ENCODE results near the gene RIOK2. TPM values are rescaled to one million over a fixed set of nuclear protein-coding genes. Genes with fewer than 3 reads are reported as not detected.
A peak's percentile ranks its signal among the peaks of the same experiment; 100 is the strongest.

RIOK2 gene
- polyA plus RNA-seq (2013, experiment 1 of 4) = 32.6 TPM
- polyA plus RNA-seq (2013, experiment 2 of 4) = 31.5 TPM
- polyA plus RNA-seq (2013, experiment 3 of 4) = 22.8 TPM
- 23.3 TPM for polyA plus RNA-seq (2013, experiment 4 of 4)

GRCh38 chr5:97183100-97183929 lies at the start of gene RIOK2:
Gene RIOK2 (minus strand): TSS chr5:97183247. CDS start chr5:97183191, 56 bp downstream.
- H3K27me3 ChIP-seq (ENCODE audit: control insufficient read depth, insufficient read depth, low read length, poor library complexity, severe bottlenecking) = no peaks in the 10 kb centered on the region
- peaks cover 16% of the 10 kb centered on the region for H3K36me3 ChIP-seq (ENCODE audit: control insufficient read depth, insufficient read depth, low read length)

GRCh38 chr5:97231025-97231636 lies 48.1 kb upstream of the RIOK2 start:
- WGBS, 2 experiments = 7 to 17% methylated on average over 3 of the region's 4 CpGs
- no peaks in the 10 kb centered on the region for H3K27me3 ChIP-seq (ENCODE audit: control insufficient read depth, insufficient read depth, low read length, poor library complexity, severe bottlenecking)
- H3K9me3 ChIP-seq (ENCODE audit: control insufficient read depth, low read length) = no peaks in the 10 kb centered on the region
- no peaks in the 10 kb centered on the region for H3K36me3 ChIP-seq (ENCODE audit: control insufficient read depth, insufficient read depth, low read length)
- H3K4me3 ChIP-seq (ENCODE audit: insufficient read depth, low read depth, low read length) = no peak overlapping the region
- no peak overlapping the region for H3K27ac ChIP-seq (ENCODE audit: insufficient read depth, low read depth, low read length, poor library complexity, severe bottlenecking)
- no peaks in the 10 kb centered on the region for H3K4me1 ChIP-seq (ENCODE audit: control insufficient read depth, insufficient read depth, low read length)

More at GRCh38 chr5:97183100-97183929, at the start of gene RIOK2:
- peaks cover 7% of the 10 kb centered on the region for H3K4me1 ChIP-seq (ENCODE audit: control insufficient read depth, insufficient read depth, low read length)
- H3K9me3 ChIP-seq (ENCODE audit: control insufficient read depth, low read length) = no peaks in the 10 kb centered on the region
- peak within 1 kb of the TSS; percentile 85 for H3K4me3 ChIP-seq (ENCODE audit: insufficient read depth, low read depth, low read length)
- peak within 1 kb of the TSS; percentile 92 for H3K27ac ChIP-seq (ENCODE audit: insufficient read depth, low read depth, low read length, poor library complexity, severe bottlenecking)
- 0 to 1% methylated on average over 42 to 44 of the region's 44 CpGs for WGBS, 2 experiments

- Histone ChIP-seq H3K9me3 (ENCODE audit: control insufficient read depth, low read length) (no peaks in the 10 kb centered on the region), H3K4me3 (ENCODE audit: insufficient read depth, low read depth, low read length) (no peak overlapping the region), H3K4me1 (ENCODE audit: control insufficient read depth, insufficient read depth, low read length) (no peaks in the 10 kb centered on the region), H3K27me3 (ENCODE audit: control insufficient read depth, insufficient read depth, low read length, poor library complexity, severe bottlenecking) (no peaks in the 10 kb centered on the region), H3K36me3 (ENCODE audit: control insufficient read depth, insufficient read depth, low read length) (no peaks in the 10 kb centered on the region), H3K27ac (ENCODE audit: insufficient read depth, low read depth, low read length, poor library complexity, severe bottlenecking) (no peak overlapping the region)
- 91 to 94% methylated on average over 6 of the region's 6 CpGs for whole genome bisulfite sequencing, 2 experiments
Observed at GRCh38 chr5:97229688-97230285, 46.7 kb upstream of the RIOK2 start.

GRCh38 chr5:97229196-97229595 lies 46.1 kb upstream of the RIOK2 start:
- Histone ChIP-seq H3K27ac (ENCODE audit: insufficient read depth, low read depth, low read length, poor library complexity, severe bottlenecking) (no peak overlapping the region), H3K4me1 (ENCODE audit: control insufficient read depth, insufficient read depth, low read length) (no peaks in the 10 kb centered on the region), H3K27me3 (ENCODE audit: control insufficient read depth, insufficient read depth, low read length, poor library complexity, severe bottlenecking) (no peaks in the 10 kb centered on the region), H3K4me3 (ENCODE audit: insufficient read depth, low read depth, low read length) (no peak overlapping the region), H3K36me3 (ENCODE audit: control insufficient read depth, insufficient read depth, low read length) (no peaks in the 10 kb centered on the region), H3K9me3 (ENCODE audit: control insufficient read depth, low read length) (no peaks in the 10 kb centered on the region)
- WGBS, 2 experiments = 93 to 96% methylated on average over 2 of the region's 2 CpGs

- H3K4me3 ChIP-seq (ENCODE audit: insufficient read depth, low read depth, low read length) = no peak overlapping the region
- H3K27ac ChIP-seq (ENCODE audit: insufficient read depth, low read depth, low read length, poor library complexity, severe bottlenecking) = no peak overlapping the region
- no peaks in the 10 kb centered on the region for H3K27me3 ChIP-seq (ENCODE audit: control insufficient read depth, insufficient read depth, low read length, poor library complexity, severe bottlenecking)
- H3K36me3 ChIP-seq (ENCODE audit: control insufficient read depth, insufficient read depth, low read length) = no peaks in the 10 kb centered on the region
- no peaks in the 10 kb centered on the region for H3K4me1 ChIP-seq (ENCODE audit: control insufficient read depth, insufficient read depth, low read length)
- H3K9me3 ChIP-seq (ENCODE audit: control insufficient read depth, low read length) = no peaks in the 10 kb centered on the region
Observed at GRCh38 chr5:97225222-97225621, 42.2 kb upstream of the RIOK2 start.

GRCh38 chr5:97224112-97224750 lies 41.2 kb upstream of the RIOK2 start:
- no peaks in the 10 kb centered on the region for H3K9me3 ChIP-seq (ENCODE audit: control insufficient read depth, low read length)
- H3K27me3 ChIP-seq (ENCODE audit: control insufficient read depth, insufficient read depth, low read length, poor library complexity, severe bottlenecking) = no peaks in the 10 kb centered on the region
- no CpG with 5 or more reads among the region's 1 CpG for WGBS, 2 experiments
- no peak overlapping the region for H3K4me3 ChIP-seq (ENCODE audit: insufficient read depth, low read depth, low read length)
- no peaks in the 10 kb centered on the region for H3K36me3 ChIP-seq (ENCODE audit: control insufficient read depth, insufficient read depth, low read length)
- H3K27ac ChIP-seq (ENCODE audit: insufficient read depth, low read depth, low read length, poor library complexity, severe bottlenecking) = no peak overlapping the region
- no peaks in the 10 kb centered on the region for H3K4me1 ChIP-seq (ENCODE audit: control insufficient read depth, insufficient read depth, low read length)

- no peak overlapping the region for H3K4me3 ChIP-seq (ENCODE audit: insufficient read depth, low read depth, low read length)
- WGBS, 2 experiments = 89 to 90% methylated on average over 2 of the region's 2 CpGs
- H3K36me3 ChIP-seq (ENCODE audit: control insufficient read depth, insufficient read depth, low read length) = no peaks in the 10 kb centered on the region
- no peaks in the 10 kb centered on the region for H3K9me3 ChIP-seq (ENCODE audit: control insufficient read depth, low read length)
- H3K27me3 ChIP-seq (ENCODE audit: control insufficient read depth, insufficient read depth, low read length, poor library complexity, severe bottlenecking) = no peaks in the 10 kb centered on the region
- no peak overlapping the region for H3K27ac ChIP-seq (ENCODE audit: insufficient read depth, low read depth, low read length, poor library complexity, severe bottlenecking)
- H3K4me1 ChIP-seq (ENCODE audit: control insufficient read depth, insufficient read depth, low read length) = no peaks in the 10 kb centered on the region
Observed at GRCh38 chr5:97223596-97223995, 40.5 kb upstream of the RIOK2 start.

- H3K4me3 ChIP-seq (ENCODE audit: insufficient read depth, low read depth, low read length) = no peak overlapping the region
- H3K36me3 ChIP-seq (ENCODE audit: control insufficient read depth, insufficient read depth, low read length) = no peaks in the 10 kb centered on the region
- no peaks in the 10 kb centered on the region for H3K4me1 ChIP-seq (ENCODE audit: control insufficient read depth, insufficient read depth, low read length)
- no peaks in the 10 kb centered on the region for H3K27me3 ChIP-seq (ENCODE audit: control insufficient read depth, insufficient read depth, low read length, poor library complexity, severe bottlenecking)
- H3K9me3 ChIP-seq (ENCODE audit: control insufficient read depth, low read length) = no peaks in the 10 kb centered on the region
- 94 to 95% methylated on average over 1 of the region's 2 CpGs for WGBS, 2 experiments
- H3K27ac ChIP-seq (ENCODE audit: insufficient read depth, low read depth, low read length, poor library complexity, severe bottlenecking) = no peak overlapping the region
Observed at GRCh38 chr5:97209343-97209742, 26.3 kb upstream of the RIOK2 start.

- Histone ChIP-seq H3K9me3 (ENCODE audit: control insufficient read depth, low read length) (no peaks in the 10 kb centered on the region), H3K27me3 (ENCODE audit: control insufficient read depth, insufficient read depth, low read length, poor library complexity, severe bottlenecking) (no peaks in the 10 kb centered on the region), H3K36me3 (ENCODE audit: control insufficient read depth, insufficient read depth, low read length) (no peaks in the 10 kb centered on the region), H3K4me3 (ENCODE audit: insufficient read depth, low read depth, low read length) (no peak overlapping the region), H3K27ac (ENCODE audit: insufficient read depth, low read depth, low read length, poor library complexity, severe bottlenecking) (no peak overlapping the region), H3K4me1 (ENCODE audit: control insufficient read depth, insufficient read depth, low read length) (no peaks in the 10 kb centered on the region)
- WGBS, 2 experiments = 72 to 91% methylated on average over 2 of the region's 2 CpGs
Observed at GRCh38 chr5:97208714-97209113, 25.7 kb upstream of the RIOK2 start.

Measured in ectodermal cell (in vitro differentiated cells).